H1 (cell line): ENCODE results near the gene CORO6.

Source experiments
- EP300 ChIP-seq, 2 experiments: IDR thresholded peaks; 1 replicate in 1 of 2; 2 replicates in 1 of 2; pipeline ENCODE4 v1.6.1; 2011 to 2012; ENCODE audit warnings: low read depth in 2 of 2, low read length in 2 of 2, mild to moderate bottlenecking in 2 of 2, borderline replicate concordance in 1 of 2, inconsistent platforms in 1 of 2, moderate library complexity in 1 of 2
- GABPA ChIP-seq: IDR thresholded peaks from 2 replicates; pipeline ENCODE4 v1.6.1; 2011; ENCODE audit warnings: mild to moderate bottlenecking, low read length, moderate library complexity, borderline replicate concordance; ENCODE audit not compliant: insufficient read depth
- JUND ChIP-seq: IDR thresholded peaks from 2 replicates; pipeline ENCODE4 v1.6.1; 2011; ENCODE audit warnings: mild to moderate bottlenecking, improper control_type of control experiment, low read length
- MAFK ChIP-seq: IDR thresholded peaks from 2 replicates; pipeline ENCODE4 v1.6.1; 2012; ENCODE audit warnings: low read depth, mild to moderate bottlenecking, improper control_type of control experiment, low read length
- NRF1 ChIP-seq: IDR thresholded peaks from 2 replicates; pipeline ENCODE4 v1.6.1; 2011; ENCODE audit warnings: mild to moderate bottlenecking, low read depth, low read length, improper control_type of control experiment
- POU5F1 ChIP-seq: IDR thresholded peaks from 2 replicates; pipeline ENCODE4 v1.6.1; 2011; ENCODE audit warnings: low read depth, mild to moderate bottlenecking, low read length, moderate library complexity
- SIN3A ChIP-seq, 2 experiments: IDR thresholded peaks in 1 of 2; conservative IDR thresholded peaks in 1 of 2; 2 replicates each; pipeline ENCODE4 v1.6.1; 2011 to 2012; ENCODE audit warnings: low read length in 2 of 2, improper control_type of control experiment in 1 of 2, low read depth in 1 of 2, mild to moderate bottlenecking in 1 of 2
- SP1 ChIP-seq: IDR thresholded peaks from 2 replicates; pipeline ENCODE4 v1.6.1; 2011; ENCODE audit warnings: low read depth, low read length
- TAF1 ChIP-seq: IDR thresholded peaks from 2 replicates; pipeline ENCODE4 v1.6.1; 2011; ENCODE audit warnings: mild to moderate bottlenecking, low read depth, low read length
- TAF7 ChIP-seq: optimal IDR thresholded peaks from 2 replicates; pipeline ENCODE3; 2011; ENCODE audit warnings: low read depth, mild to moderate bottlenecking, inconsistent platforms, low read length, moderate library complexity, borderline replicate concordance
- TF ChIP-seq, protein P1 (sequence below), 3 experiments: IDR thresholded peaks; 1 replicate in 2 of 3; 2 replicates in 1 of 3; pipeline versions ENCODE4 v1.5.1 to v1.6.1; 2011; ENCODE audit warnings: low read length in 3 of 3, mild to moderate bottlenecking in 3 of 3, inconsistent platforms in 2 of 3, low read depth in 1 of 3, moderate library complexity in 1 of 3; ENCODE audit not compliant: insufficient read depth in 1 of 3; ENCODE audit errors: control extremely low read depth in 1 of 3
- TF ChIP-seq, protein P2 (sequence below): IDR thresholded peaks from 2 replicates; pipeline ENCODE4 v1.6.1; 2012; ENCODE audit warnings: inconsistent platforms

DNA sequence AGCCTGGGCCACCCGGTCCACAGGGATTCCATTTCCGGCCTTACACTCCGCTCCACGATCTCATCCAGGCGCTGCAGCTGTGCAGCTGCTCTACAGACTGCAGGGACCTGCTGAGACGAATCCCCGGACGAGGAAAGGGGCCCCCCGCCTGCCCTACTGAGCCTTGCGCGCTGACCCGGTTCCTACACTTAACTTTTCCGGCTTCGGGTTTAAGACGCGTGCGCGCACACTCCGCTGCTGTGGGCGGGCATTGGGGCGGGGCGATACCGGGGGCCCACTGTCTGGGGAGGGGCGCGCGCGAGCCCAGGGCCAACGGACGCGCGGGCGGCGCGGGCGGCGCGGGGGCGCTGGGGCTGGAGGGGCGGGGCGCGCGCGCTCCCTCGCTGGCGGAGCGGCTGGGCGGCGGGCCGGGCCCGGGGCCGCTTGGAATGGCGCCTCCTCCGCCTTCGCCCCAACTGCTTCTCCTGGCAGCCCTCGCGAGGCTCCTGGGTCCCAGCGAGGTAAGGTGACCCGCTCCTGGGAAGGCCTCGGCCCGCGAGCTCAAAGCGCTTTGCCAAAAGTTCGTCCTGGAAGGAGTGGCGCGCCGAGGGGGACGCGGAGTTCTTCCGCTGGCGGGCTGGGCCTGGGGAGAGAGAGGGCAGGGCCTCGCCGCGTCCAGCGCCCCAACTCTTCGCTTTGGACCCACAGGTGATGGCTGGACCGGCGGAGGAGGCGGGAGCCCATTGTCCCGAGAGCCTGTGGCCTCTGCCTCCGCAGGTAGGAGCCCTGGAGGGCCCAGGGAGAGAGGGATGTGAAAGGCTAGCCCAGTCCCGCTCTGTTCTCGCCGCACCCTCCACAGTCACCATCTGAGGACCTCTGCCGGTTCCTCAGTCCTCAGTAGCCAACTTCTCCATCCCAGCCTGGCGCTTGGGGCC lies 54.1 kb downstream of the CORO6 start, which contains the start of gene TP53I13:
- TF ChIP-seq TAF1 (no peak), EP300 (IDR thresholded peaks at IDR 0.05; ENCODE audit: borderline replicate concordance in 1 of 2, low read depth in 2 of 2, low read length in 2 of 2) (no peak), MAFK (no peak), GABPA (no peak), JUND (no peak), TAF7 (no peak), SP1 (no peak), SIN3A (conservative IDR thresholded peaks at IDR 0.05 in 1 of 2, IDR thresholded peaks at IDR 0.05 in 1 of 2; ENCODE audit: low read depth in 1 of 2, low read length in 2 of 2) (0 out of 4 replicates have a peak, but pooled peaks of 1 of the 2 experiments have one; percentile 31), NRF1 (no peak), POU5F1 (no peak)
- TF ChIP-seq, protein P1, sequence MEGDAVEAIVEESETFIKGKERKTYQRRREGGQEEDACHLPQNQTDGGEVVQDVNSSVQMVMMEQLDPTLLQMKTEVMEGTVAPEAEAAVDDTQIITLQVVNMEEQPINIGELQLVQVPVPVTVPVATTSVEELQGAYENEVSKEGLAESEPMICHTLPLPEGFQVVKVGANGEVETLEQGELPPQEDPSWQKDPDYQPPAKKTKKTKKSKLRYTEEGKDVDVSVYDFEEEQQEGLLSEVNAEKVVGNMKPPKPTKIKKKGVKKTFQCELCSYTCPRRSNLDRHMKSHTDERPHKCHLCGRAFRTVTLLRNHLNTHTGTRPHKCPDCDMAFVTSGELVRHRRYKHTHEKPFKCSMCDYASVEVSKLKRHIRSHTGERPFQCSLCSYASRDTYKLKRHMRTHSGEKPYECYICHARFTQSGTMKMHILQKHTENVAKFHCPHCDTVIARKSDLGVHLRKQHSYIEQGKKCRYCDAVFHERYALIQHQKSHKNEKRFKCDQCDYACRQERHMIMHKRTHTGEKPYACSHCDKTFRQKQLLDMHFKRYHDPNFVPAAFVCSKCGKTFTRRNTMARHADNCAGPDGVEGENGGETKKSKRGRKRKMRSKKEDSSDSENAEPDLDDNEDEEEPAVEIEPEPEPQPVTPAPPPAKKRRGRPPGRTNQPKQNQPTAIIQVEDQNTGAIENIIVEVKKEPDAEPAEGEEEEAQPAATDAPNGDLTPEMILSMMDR (IDR thresholded peaks at IDR 0.05; ENCODE audit: control extremely low read depth in 1 of 3, insufficient read depth in 1 of 3, low read depth in 1 of 3, low read length in 3 of 3), result no peak
- TF ChIP-seq, protein P2, sequence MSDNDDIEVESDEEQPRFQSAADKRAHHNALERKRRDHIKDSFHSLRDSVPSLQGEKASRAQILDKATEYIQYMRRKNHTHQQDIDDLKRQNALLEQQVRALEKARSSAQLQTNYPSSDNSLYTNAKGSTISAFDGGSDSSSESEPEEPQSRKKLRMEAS, result no peak
